H54 (cell line): ENCODE data around the gene PLXDC2.

ENCODE experiments used
- DNase-seq: peaks from one replicate; pipeline ENCODE4 v3.0.0; 2011; ENCODE audit warnings: low spot score, mixed read lengths; ENCODE audit not compliant: insufficient read length
- FAIRE-seq: peaks from 3 replicates; lab custom pipeline; 2011; peaks lifted over from hg19 to GRCh38; lab: Jason Lieb, UNC
- POLR2A ChIP-seq: IDR thresholded peaks from 2 replicates; pipeline ENCODE4 v1.6.1; 2011; ENCODE audit warnings: low read depth, mild to moderate bottlenecking, low read length

The PLXDC2 gene

GRCh38 chr10:20277820-20278219, 461.6 kb downstream of the PLXDC2 start:
- no peak for TF ChIP-seq POLR2A
- DNase-seq (no peak), FAIRE-seq (no peak)

GRCh38 chr10:20281579-20281978, 465.3 kb downstream of the PLXDC2 start:
- DNase-seq, result no peak
- FAIRE-seq, result no peak
- no peak for TF ChIP-seq POLR2A

DNA sequence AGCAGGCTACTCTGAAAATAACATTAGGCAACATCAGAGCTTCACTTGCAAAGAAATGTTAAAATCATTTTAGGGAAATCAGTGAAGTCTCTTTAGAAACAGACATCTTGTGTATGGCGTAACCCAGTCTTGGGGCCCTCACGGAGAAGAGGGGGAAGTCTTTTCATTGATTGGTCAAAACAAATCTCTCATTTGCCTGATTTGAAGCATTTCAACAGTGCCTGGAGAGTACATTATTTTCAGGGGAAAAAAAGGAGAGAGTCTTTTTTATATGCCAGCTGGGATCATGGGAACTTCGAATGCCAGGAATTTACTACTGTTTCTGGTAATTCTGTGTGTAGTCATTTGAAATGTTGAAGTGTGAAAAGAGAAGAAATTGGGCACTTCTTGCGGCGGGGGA, 471.4 kb downstream of the PLXDC2 start:
- FAIRE-seq (no peak), DNase-seq (no peak)
- no peak for TF ChIP-seq POLR2A

GRCh38 chr10:20288060-20288459, 471.8 kb downstream of the PLXDC2 start:
- no peak for TF ChIP-seq POLR2A
- FAIRE-seq, result no peak
- DNase-seq, result no peak

GRCh38 chr10:20289070-20289828, 473.0 kb downstream of the PLXDC2 start:
- TF ChIP-seq POLR2A, result no peak
- DNase-seq (no peak), FAIRE-seq (no peak)

- TF ChIP-seq POLR2A, result no peak
- DNase-seq (no peak), FAIRE-seq (no peak)
These were observed 482.2 kb downstream of the PLXDC2 start for GRCh38 chr10:20298417-20298816.

DNA sequence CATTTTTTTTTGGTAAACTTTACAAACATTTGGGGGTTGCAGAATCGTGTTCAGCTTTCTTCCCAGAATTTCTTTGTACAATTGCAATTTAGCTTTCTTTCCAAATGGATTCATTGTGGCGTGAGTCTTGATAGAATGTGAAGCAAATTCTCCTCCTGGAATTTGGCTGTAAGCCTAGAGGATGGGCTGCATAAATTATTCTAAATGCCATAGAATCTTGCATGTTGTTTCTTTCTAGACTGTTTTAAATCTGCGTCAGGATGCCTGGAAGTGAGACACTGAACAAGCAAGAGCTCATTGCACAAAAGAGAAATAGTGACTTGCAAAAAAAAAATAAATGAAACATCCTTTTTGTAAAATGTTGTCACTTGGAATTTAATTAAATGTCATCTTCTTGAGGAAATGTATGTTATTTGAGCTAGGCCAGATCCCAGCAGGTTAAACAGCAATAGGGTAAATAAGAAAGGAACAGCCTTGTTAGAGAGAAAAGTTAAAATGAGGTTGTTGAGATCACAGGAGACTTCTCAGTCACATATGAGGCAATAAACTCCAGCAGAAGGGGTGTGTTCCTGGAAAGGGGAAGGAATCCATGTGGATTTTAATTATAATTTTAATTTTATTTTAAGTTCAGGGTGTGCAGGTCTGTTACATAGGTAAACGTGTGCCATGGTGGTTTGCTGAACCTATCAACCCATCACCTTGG, 483.0 kb downstream of the PLXDC2 start:
- no peak for DNase-seq
- FAIRE-seq, result no peak
- TF ChIP-seq POLR2A, result no peak

GRCh38 chr10:20300735-20301134, 484.5 kb downstream of the PLXDC2 start:
- FAIRE-seq (no peak), DNase-seq (no peak)
- no peak for TF ChIP-seq POLR2A

DNA sequence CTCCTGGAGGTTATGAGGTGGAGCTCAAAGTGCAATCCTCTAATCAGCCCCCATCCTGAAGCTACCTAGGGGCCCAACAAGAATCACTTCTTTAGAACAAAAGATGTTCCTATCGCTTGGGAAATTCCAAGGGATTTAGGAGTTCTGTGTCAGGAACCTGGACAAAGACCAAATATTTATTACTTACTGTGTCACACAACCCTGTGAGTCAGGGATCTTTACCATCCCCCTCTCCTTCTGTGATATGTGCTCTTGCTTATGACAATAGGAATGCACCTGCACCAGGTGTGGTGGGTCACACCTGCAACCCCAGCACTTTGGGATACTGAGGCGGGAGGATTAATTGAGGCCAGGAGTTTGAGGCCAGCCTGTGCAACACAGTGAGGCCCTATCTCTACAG, 485.8 kb downstream of the PLXDC2 start:
- DNase-seq (no peak), FAIRE-seq (no peak)
- TF ChIP-seq POLR2A, result no peak

- FAIRE-seq (no peak), DNase-seq (no peak)
- no peak for TF ChIP-seq POLR2A
These were observed 487.4 kb downstream of the PLXDC2 start for GRCh38 chr10:20303453-20304152.

DNA sequence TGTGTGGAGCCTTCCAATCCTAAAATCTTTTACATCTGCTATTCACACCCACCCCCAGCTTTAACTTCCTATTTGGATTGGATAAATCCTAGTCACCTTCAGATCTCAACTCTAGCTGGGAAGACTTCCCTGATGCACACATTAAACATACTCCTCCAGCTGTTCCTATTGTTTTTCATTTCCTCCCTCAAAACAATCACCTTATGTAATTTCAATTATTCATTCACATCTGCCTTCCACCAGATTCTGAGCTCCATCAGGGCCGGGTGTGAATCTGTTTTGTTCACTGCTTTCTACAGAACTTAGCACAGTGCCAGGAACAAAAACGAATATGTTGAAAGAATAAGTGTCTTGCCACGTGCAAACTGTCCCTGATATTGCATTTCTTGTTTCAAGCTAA, 497.4 kb downstream of the PLXDC2 start:
- DNase-seq (no peak), FAIRE-seq (no peak)
- TF ChIP-seq POLR2A, result no peak

- DNase-seq (no peak), FAIRE-seq (no peak)
- TF ChIP-seq POLR2A, result no peak
These were observed 498.2 kb downstream of the PLXDC2 start for GRCh38 chr10:20314431-20314830.

DNA sequence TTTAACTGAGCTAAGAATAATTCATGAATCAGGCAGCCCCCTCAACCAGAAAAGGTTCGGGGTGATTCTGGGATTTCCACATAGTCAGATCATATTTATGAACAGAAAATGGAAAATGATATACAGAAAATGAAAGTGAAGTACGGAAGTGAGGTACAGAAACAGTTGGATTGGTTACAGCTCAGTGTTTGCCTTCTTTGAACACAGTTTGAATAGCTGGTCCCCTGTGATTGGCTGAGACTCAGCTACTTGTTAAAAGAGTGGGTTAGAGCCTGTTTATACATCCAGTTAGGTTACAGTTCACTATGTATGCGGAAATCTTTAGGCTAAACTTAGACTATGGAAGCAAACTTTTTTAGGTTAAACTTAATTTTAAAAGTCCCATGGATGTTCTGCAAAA, 511.7 kb downstream of the PLXDC2 start:
- DNase-seq (no peak), FAIRE-seq (no peak)
- TF ChIP-seq POLR2A, result no peak

DNA sequence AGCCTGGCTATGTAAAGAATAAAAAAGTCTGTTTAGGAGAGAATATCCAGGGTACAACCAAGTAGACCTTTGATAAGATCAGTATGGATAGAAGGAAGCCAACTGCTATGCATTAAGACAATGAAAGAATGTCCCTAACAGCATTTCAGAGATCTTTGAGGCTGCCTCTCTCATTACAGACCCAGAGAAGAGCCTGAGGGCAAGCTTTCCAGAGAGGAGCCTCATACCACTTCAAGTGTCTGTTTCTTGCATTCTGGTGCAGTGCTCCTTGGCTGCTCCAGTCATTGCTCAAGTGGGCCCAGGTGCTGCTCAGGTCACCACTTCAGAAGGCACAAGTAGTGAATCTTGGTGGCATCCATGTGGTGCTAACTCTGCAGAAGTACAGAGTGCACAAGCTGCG, 514.0 kb downstream of the PLXDC2 start:
- TF ChIP-seq POLR2A, result no peak
- no peak for DNase-seq
- no peak for FAIRE-seq
